ENCODE results near the gene VSIG10L. TPM values are rescaled to one million over a fixed set of nuclear protein-coding genes. Genes with fewer than 3 reads are reported as not detected.
A peak's percentile ranks its signal among the peaks of the same experiment; 100 is the strongest.

The VSIG10L gene
- total RNA-seq, 1 experiment from 2014 or later = 11.0 TPM

- in situ Hi-C loops (cut with HindIII; ENCODE audit: low pct_unique_long_range_greater_than_20kb, low sequenced_read_pairs) = no loop called here
Measured at GRCh38 chr19:51325161-51325976, 16.6 kb downstream of the VSIG10L start.

GRCh38 chr19:51324167-51324481 lies 17.8 kb downstream of the VSIG10L start:
- in situ Hi-C loops (cut with HindIII; ENCODE audit: low pct_unique_long_range_greater_than_20kb, low sequenced_read_pairs) = no loop called here
- DNase-seq (ENCODE audit: low read depth) = no peak

More at GRCh38 chr19:51325161-51325976, 16.6 kb downstream of the VSIG10L start:
- DNase-seq (ENCODE audit: low read depth) = no peak

- DNase-seq (ENCODE audit: low read depth) = no peak
- in situ Hi-C loops (cut with HindIII; ENCODE audit: low pct_unique_long_range_greater_than_20kb, low sequenced_read_pairs) = no loop called here
Measured at GRCh38 chr19:51323481-51324166, 18.3 kb downstream of the VSIG10L start.

- in situ Hi-C loops (cut with HindIII; ENCODE audit: low pct_unique_long_range_greater_than_20kb, low sequenced_read_pairs) = no loop called here
- DNase-seq (ENCODE audit: low read depth) = no peak
Measured at GRCh38 chr19:51321799-51322198, 20.1 kb downstream of the VSIG10L start.

DNA sequence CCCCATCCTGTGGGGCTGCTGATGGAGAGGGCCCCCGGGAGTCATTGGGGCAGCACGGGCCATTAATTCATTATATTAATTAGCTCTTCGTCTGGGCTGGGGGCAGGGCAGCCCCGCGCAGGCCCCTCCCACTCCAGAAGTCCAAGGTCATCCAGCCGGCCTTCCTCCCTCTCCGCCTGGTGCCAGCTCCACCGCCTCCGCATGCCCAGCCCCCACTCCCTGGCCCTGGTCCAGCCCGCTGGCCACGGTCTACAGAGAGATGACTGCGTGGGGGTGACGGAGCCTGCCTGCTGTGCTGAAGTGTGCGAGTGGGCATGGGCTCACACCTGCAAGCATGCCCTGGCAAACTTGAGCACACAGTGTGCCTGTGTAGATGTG lies 21.7 kb downstream of the VSIG10L start:
- in situ Hi-C loops (cut with HindIII; ENCODE audit: low pct_unique_long_range_greater_than_20kb, low sequenced_read_pairs) = no loop called here
- no peak for DNase-seq (ENCODE audit: low read depth)

GRCh38 chr19:51319649-51320279 lies 22.2 kb downstream of the VSIG10L start:
- DNase-seq (ENCODE audit: low read depth) = no peak
- in situ Hi-C loops (cut with HindIII; ENCODE audit: low pct_unique_long_range_greater_than_20kb, low sequenced_read_pairs) = no loop called here

DNA sequence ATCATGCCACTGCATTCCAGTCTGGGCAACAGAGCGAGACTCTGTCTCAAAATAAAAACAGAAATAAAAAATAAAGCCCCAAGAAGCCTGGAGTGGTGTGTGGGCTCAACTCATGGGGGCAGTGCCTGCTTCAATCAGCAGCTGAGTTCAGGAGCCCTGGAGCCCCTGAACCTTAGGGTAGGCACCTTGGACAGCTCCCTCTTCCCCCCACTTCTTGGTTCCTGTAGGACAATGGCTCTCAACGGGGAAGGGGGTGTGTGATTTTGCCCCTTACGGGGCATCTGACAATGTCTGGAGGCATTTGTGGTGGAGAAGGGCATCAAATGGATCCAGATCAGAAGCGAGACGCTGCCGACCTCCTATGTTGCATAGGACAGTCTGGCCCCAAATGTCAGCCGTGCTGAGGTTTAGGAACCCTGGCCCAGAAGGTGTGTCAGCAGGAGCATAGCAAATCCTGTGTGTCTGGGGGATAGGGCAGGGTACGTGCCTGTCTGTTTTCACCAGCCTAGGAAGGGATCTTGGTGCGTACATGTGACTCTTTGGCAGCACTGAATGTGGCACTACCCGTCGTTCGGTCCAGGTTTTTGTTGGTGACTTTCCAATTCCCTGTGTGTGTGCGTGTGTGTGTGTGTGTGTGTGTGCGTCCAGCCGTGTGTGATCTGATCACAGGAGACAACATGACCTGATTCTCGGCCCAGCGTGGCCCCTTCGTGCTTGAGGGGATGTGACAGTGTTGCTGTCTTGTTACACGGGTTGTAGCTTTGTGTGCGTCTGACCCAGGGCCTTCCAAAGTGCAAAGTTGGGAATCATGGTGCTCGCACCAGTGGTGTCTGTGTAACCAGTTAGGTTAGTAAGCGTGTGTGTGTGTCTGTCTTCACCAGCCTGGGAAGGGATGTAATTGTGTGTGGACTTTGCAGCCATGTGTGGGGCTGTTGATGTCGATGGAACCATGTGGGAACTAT lies 23.0 kb downstream of the VSIG10L start:
- no peak for DNase-seq (ENCODE audit: low read depth)
- in situ Hi-C loops (cut with HindIII; ENCODE audit: low pct_unique_long_range_greater_than_20kb, low sequenced_read_pairs) = no loop called here

GRCh38 chr19:51317968-51318367 lies 24.0 kb downstream of the VSIG10L start:
- in situ Hi-C loops (cut with HindIII; ENCODE audit: low pct_unique_long_range_greater_than_20kb, low sequenced_read_pairs) = no loop called here

DNA sequence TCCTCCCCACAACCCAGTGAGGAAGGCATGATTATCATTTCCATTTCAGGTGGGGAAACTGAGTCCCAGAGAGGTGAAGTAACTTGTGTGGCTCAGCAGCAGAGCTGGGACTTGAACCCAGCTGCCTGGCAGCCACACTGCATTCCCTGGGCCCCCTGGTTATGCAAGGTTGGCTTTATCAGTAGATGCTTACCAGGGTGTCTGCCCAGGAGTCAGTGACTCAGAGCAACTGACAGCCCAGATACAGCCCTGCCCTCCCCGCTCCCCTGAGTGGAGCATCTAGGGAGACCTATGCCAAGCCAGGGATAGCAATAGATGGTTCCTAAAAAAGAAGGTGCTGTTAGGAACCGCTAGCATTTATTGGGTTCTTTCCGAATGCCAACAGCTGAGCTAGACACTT lies 24.6 kb downstream of the VSIG10L start:
- DNase-seq (ENCODE audit: low read depth) = no peak
- in situ Hi-C loops (cut with HindIII; ENCODE audit: low pct_unique_long_range_greater_than_20kb, low sequenced_read_pairs) = no loop called here

More at GRCh38 chr19:51317968-51318367, 24.0 kb downstream of the VSIG10L start:
- DNase-seq (ENCODE audit: low read depth) = no peak

GRCh38 chr19:51316688-51317087 lies 25.3 kb downstream of the VSIG10L start:
- in situ Hi-C loops (cut with HindIII; ENCODE audit: low pct_unique_long_range_greater_than_20kb, low sequenced_read_pairs) = no loop called here

GRCh38 chr19:51311351-51312257 lies 30.3 kb downstream of the VSIG10L start, which contains the start of gene IGLON5:
Gene IGLON5 (plus strand): TSS chr19:51311644. CDS start chr19:51311848, 204 bp downstream.
- in situ Hi-C loops (cut with HindIII; ENCODE audit: low pct_unique_long_range_greater_than_20kb, low sequenced_read_pairs) = no loop called here
- DNase-seq (ENCODE audit: low read depth) = no peak

More at GRCh38 chr19:51316688-51317087, 25.3 kb downstream of the VSIG10L start:
- DNase-seq (ENCODE audit: low read depth) = no peak

DNA sequence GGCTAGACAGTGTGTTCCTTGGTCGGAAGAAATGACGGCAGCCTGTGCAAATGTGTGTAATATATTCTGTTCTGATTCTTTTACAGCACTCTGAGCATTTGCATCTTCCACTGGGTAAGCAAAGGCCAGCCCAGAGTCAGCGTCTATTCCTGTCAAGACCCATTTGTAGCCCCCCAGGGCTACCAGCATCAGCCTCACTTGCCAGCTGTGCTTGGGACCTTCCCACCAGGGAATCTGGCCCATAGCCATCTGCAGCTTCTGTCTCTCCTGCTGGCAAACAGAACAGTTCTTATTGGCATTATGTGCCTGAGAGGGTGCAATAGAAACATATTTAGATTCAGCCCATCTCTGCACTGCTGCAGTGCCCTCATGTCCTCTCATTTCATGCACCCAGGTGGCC lies 36.5 kb downstream of the VSIG10L start:
- DNase-seq (ENCODE audit: low read depth) = no peak
- in situ Hi-C loops (cut with HindIII; ENCODE audit: low pct_unique_long_range_greater_than_20kb, low sequenced_read_pairs) = no loop called here

DNA sequence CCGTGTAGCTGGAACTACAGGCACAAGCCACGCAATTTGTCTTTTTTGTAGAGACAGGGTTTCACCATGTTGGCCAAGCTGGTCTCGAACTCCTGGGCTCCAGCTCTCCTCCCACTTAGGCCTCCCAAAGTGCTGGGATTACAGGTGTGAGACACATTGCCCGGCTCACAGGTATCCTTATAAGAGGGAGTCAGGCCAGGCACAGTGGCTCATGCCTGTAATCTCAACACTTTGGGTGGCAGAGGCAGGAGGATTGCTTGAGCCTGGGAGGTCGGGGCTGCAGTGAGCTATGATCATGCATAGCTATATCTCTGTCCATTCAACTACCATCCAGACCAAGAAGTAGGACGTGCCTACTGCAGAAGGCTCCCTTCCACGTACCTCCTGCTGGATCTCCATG lies 40.7 kb downstream of the VSIG10L start:
- in situ Hi-C loops (cut with HindIII; ENCODE audit: low pct_unique_long_range_greater_than_20kb, low sequenced_read_pairs) = no loop called here
- DNase-seq (ENCODE audit: low read depth) = no peak

GRCh38 chr19:51297406-51297805 lies 44.5 kb downstream of the VSIG10L start:
- no peak for DNase-seq (ENCODE audit: low read depth)
- in situ Hi-C loops (cut with HindIII; ENCODE audit: low pct_unique_long_range_greater_than_20kb, low sequenced_read_pairs) = no loop called here

GRCh38 chr19:51296336-51297093 lies 45.4 kb downstream of the VSIG10L start:
- no peak for DNase-seq (ENCODE audit: low read depth)
- in situ Hi-C loops (cut with HindIII; ENCODE audit: low pct_unique_long_range_greater_than_20kb, low sequenced_read_pairs) = no loop called here

GRCh38 chr19:51295382-51296126 lies 46.4 kb downstream of the VSIG10L start:
- peak; percentile 22 for DNase-seq (ENCODE audit: low read depth)
- in situ Hi-C loops (cut with HindIII; ENCODE audit: low pct_unique_long_range_greater_than_20kb, low sequenced_read_pairs) = no loop called here

Data from Caki2 (cell line).